ENCODE measurements around the gene DCHS1.

GRCh38 chr11:6646918-6647679 lies 8.5 kb downstream of the DCHS1 start:
- TF ChIP-seq POLR2A (IDR thresholded peaks at IDR 0.05): no peak
- no peak for TF ChIP-seq POLR2AphosphoS5 (IDR thresholded peaks at IDR 0.05)
- TF ChIP-seq CTCF (IDR thresholded peaks at IDR 0.05): no peak
